Central memory CD4-positive, alpha-beta T cell (primary cell): Measurements from ENCODE around the gene ADIPOR2.
"Not testable (repeated sequence)": the region's sequence is repeated elsewhere in the genome, so short reads cannot be mapped to it uniquely, and the experiment has no call there.

ENCODE experiments used
- DNase-seq: peaks from one replicate; pipeline ENCODE4 v3.0.0; 2022

ADIPOR2 gene

DNA sequence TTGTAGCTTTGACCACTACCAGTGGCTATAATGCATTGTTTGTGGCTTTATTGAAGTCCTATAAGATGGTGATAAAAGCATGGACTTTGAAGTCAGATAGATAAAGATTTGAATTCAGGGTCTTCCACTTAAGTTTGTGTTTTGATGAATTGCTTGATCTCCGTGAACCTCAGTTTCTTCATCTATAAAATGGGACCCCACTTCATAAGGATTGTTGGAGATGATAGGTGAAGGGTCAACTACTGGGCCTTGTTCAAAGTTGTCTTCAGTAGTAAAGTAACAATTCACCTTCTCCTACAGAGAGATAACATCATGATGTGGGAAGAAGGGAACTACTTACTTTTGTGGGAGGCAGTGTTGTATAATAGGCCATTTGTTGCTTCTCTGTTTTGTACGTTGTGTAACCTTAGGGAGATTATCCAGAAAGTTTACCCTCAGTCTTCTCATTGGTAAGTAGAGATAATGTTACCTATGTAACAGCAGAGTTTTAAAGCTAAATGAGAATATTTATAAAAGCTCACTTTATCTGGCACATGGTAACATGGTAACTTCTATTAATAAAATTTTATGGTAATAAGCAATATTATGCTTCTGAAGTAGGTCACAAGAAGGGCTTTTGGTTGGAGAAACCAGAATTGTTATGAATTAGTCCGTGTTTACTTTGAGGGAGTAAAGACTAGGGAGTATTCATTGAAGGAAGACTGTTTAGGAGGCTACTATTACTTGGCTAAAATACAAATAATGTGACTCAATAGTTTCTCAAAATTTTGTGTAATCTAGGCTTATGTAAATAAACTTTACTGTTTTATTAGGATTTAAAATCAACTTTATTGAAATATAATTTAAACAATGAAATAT is 15.1 kb downstream of the ADIPOR2 start:
- DNase-seq: no peak

GRCh38 chr12:1706632-1706980 is 15.7 kb downstream of the ADIPOR2 start:
- DNase-seq: no peak

- no peak for DNase-seq
Measured at GRCh38 chr12:1707051-1707450, 16.2 kb downstream of the ADIPOR2 start.

GRCh38 chr12:1709968-1710367 is 19.1 kb downstream of the ADIPOR2 start:
- DNase-seq: not testable (repeated sequence)

DNA sequence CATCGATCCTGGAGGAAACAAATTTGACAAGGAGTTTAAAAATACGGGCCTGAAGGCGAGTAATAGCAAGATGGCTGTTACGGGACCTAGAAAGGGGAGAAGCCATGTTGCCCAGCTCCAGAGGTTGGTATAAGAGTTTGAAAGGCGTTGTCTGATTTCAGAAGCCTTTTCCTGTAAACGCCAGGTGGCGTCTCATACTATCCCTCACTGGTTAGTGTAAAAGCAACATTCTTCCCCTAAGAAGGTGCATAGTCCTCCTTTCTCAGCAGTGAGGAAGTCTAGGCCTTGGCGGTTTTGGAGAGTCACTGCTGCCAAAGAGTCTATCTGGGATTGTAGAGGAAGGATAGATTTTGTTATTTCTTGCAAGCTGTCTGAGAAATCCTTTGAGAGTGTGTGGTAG is 20.0 kb downstream of the ADIPOR2 start:
- not testable (repeated sequence) for DNase-seq

DNA sequence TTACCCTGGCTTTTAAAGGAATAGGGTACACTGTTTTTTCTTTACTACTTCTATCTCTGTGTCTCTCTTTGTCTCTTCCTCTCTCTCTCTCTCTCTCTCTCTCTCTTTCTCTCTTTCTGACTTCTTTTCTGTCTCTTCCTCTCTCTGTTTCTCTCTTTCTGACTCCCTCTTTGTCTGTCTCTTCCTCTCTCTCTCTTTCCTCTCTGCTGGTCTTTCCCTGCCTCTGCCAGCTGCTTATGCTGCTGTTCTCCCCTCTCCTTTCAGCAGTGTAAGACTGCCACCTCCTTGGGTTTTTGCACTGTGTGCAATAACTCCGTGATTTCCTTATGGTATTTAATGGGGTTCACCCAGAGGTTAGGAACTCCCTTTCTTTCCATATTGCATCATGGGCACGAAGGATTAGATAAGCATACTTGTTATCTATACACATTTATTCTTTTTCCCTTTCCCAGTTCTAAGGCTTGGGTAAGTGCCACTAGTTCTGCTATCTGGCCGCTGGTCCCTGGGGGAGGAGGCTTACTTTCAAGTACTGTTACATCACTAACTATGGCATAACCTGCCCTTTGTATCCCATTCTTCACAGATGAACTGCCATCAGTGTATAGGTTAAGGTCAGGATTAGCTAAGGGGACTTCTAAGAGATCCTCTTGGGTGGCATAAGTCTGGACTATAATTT is 20.8 kb downstream of the ADIPOR2 start:
- DNase-seq: not testable (repeated sequence)

- not testable (repeated sequence) for DNase-seq
Measured at GRCh38 chr12:1712305-1712704, 21.4 kb downstream of the ADIPOR2 start.

DNA sequence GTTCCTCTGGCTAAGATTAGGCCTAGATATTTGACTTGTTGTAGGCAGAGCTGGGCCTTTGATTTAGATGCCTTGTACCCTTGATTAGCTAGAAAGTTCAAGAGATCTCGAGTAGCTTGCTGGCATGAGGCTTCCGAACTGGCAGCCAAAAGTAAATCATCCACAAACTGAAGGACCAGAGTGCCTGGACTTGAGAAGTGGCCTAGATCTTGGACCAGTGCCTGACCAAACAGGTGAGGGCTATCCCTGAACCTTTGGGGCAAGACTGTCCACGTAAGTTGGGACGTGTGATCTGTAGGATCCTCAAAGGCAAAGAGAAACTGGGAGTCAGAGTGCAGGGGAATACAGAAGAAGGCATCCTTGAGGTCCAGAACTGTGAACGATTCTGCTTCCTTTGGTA is 22.0 kb downstream of the ADIPOR2 start:
- not testable (repeated sequence) for DNase-seq

DNA sequence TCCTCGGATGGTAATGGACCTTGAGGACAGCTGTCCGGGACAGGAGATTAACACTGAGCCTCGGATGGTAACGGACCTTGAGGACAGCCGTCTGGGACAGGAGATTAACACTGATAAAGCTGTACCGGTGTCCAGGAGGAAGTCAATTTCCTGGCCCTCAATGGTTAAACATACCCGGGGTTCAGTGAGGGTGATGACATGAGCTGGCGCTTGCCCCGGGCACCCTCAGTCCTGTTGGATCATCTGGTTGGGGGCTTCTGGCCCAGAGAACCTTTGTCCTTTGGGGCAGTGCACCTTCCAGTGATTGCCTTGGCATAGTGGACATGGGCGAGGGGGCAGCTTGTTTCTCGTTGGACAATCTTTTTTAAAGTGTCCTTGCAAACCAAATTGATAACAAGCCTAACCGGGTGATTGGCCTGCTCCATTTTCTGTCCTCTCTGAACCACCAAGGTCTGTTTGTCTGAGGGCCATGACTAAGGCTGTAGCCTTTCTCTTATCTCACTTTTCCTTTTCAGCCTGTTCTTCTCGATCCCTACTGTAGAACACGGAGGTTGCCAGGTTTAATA is 23.0 kb downstream of the ADIPOR2 start:
- DNase-seq: not testable (repeated sequence)

DNA sequence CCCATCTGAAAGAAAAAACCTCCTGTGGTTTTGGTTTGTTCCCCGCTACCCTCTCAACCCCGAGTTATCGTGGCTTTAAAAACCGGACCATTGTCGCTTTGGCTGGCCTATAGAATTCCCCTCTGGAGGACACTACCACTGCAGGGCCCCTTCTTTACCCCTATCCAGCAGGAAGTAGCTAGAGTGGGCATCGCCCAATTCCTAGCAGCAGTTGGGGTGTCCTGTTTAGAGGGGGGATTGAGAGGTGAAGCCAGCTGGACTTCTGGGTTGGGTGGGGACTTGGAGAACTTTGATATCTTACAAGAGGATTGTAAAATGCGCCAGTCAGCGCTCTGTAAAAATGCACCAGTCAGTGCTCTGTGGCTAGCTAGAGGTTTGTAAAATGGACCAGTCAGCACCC is 24.6 kb downstream of the ADIPOR2 start:
- DNase-seq: not testable (repeated sequence)

DNA sequence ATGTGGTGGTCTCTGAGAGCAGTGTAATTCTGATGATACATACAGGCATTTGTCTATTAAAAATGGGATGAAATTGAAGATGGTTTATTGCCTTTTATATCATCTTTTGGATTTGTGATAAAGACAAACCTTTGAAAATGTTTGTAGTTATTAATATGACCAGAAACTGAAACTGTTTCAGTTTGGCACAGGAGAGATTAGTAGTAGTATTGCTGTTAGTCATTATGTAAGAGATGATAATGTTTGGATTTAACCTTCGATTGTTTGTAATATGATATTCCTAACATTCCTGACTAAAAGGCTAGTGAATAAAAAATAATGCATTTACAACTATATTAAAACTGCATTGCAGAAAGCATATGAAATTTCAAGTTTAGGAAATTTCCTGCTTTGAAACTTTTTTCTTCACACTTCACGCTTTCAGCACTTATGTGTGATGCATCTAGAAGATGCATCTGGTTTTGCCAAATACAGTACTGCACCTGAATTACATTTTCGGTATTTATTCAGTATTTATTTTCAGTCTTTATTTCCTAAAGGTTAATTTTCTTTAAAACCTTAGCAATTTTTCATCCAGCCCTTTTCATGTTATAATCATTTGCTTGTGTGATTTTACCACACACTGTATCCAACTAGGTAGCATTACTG is 25.5 kb downstream of the ADIPOR2 start:
- DNase-seq: no peak

- DNase-seq: no peak
Measured at GRCh38 chr12:1716911-1717310, 26.0 kb downstream of the ADIPOR2 start.

- no peak for DNase-seq
Measured at GRCh38 chr12:1719139-1719538, 28.3 kb downstream of the ADIPOR2 start.

DNA sequence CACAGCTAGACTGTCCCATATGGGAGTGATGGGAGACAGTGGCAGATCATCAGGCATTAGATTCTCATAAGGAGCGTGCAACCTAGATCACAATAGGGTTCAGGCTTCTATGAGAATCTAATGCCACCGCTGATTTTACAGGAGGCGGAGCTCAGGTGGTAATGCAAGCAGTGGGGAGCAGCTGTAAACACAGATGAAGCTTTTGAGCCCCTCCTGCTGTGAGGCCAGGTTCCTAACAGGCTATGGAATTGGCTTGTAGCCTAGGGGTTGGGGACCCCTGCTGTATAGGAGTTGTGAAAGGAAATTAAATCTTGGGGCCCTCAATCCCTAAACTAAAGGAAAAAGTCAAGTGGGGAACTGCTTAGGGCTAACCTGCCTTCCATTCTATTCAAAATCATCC is 29.6 kb downstream of the ADIPOR2 start:
- DNase-seq: no peak

DNA sequence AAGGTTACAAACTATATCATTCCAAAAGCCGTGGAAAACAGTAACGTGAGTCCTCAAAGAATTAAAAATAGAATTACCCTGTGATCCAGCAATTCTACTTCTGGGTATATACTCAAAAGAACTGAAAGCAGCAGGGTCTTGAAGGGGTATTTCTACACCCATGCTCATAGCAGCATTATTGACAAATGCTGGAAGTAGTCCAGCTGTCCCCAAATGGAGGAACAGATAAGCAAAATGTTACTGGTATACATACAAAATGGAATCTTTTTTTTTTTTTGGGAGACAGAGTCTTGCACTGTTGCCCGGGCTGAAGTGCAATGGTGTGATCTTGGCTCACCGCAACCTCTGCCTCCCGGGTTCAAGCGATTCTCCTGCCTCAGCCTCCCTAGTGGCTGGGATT is 32.9 kb downstream of the ADIPOR2 start:
- DNase-seq: no peak

GRCh38 chr12:1724250-1724649 is 33.4 kb downstream of the ADIPOR2 start:
- no peak for DNase-seq

GRCh38 chr12:1726753-1727152 is 35.9 kb downstream of the ADIPOR2 start:
- DNase-seq: no peak

- no peak for DNase-seq
Measured at GRCh38 chr12:1728824-1729223, 38.0 kb downstream of the ADIPOR2 start.

DNA sequence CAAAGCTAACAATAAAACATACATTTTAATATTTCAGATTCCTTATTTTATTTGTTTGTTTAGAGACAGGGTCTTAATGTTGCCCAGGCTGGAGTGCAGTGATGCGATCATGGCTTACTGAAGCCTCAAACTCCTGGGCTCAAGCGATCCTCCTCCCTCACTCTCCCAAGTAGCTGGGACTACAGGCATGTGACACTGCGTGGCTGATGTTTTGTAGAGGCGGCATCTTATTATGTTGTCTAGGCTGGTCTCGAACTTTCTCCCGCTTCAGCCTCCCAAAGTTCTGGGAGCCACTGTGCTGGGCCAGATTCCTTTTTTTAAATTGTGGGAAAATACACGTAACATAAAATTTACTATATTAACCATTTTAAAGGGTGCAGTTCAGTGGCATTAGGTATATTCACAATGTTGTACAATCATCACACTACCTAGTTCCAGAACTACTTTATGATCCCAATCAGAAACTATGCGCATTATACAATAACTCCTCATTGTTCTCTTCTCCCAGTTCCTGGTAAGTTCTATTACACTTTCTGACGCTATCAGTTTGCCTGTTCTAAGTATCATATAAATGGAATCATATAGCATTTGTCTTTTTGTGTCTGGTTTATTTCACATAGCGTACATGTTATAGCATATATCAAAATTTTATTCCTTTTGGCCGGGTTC is 40.3 kb downstream of the ADIPOR2 start:
- no peak for DNase-seq

- DNase-seq: not testable (repeated sequence)
Measured at GRCh38 chr12:1731688-1732078, 40.8 kb downstream of the ADIPOR2 start.

- DNase-seq: no peak
Measured at GRCh38 chr12:1732914-1733313, 42.0 kb downstream of the ADIPOR2 start.

GRCh38 chr12:1733712-1734111 is 42.8 kb downstream of the ADIPOR2 start:
- DNase-seq: not testable (repeated sequence)
